A549 (cell line): ENCODE results near the gene ABHD6. TPM values are rescaled to one million over a fixed set of nuclear protein-coding genes. Genes with fewer than 3 reads are reported as not detected.
"Not testable (repeated sequence)": the region's sequence is repeated elsewhere in the genome, so short reads cannot be mapped to it uniquely, and the experiment has no call there.

ENCODE experiments used
- ATAC-seq, 2 experiments: fragments of 200-7000 bp in 1 of 2; fragments of >200 bp in 1 of 2; cut with Nextera tagmentation in 1 of 2; cut with Tn5 transposase in 1 of 2; 3 replicates each; pipeline versions ENCODE4 v1.8.0 to v1.9.1; 2018 to 2020; ENCODE audit warnings: mild to moderate bottlenecking in 1 of 2, moderate library complexity in 1 of 2
- CTCF ChIA-PET: fragments of 300-600 bp; sonication (Branson Sonifier 250); formaldehyde crosslinking; extraction: SDS; loops from one replicate; lab custom pipeline; 2021; ENCODE audit warnings: antibody characterized with exemption, inconsistent platforms; lab: Yijun Ruan, JAX
- POLR2A ChIA-PET: fragments of 350-600 bp; formaldehyde crosslinking; extraction: SDS; loops from one replicate; lab custom pipeline; 2021; ENCODE audit warnings: antibody characterized with exemption, inconsistent platforms; lab: Yijun Ruan, JAX
- DNase-seq, 2 experiments: peaks; one replicate each; pipeline versions ENCODE4 v3.0.0 to v3.0.0-alpha.2; 2011 to 2016; ENCODE audit warnings: low read depth in 1 of 2, low spot score in 1 of 2
- FAIRE-seq: peaks from 2 replicates; lab custom pipeline; 2011; peaks lifted over from hg19 to GRCh38; lab: Jason Lieb, UNC
- H3K27ac ChIP-seq, 2 experiments: fragments of >200 bp; sonication (Bioruptor Twin); formaldehyde crosslinking; 3 replicates each; pipeline ENCODE4 v1.5.1; 2016 to 2017
- H3K4me1 ChIP-seq: fragments of >200 bp; sonication (Bioruptor Twin); formaldehyde crosslinking; 3 replicates; pipeline ENCODE4 v1.6.1; 2016
- H3K4me2 ChIP-seq: fragments of >200 bp; sonication (Bioruptor Twin); formaldehyde crosslinking; 3 replicates; pipeline ENCODE4 v1.6.1; 2016
- H3K4me3 ChIP-seq: fragments of >200 bp; sonication (Bioruptor Twin); formaldehyde crosslinking; 3 replicates; pipeline ENCODE4 v1.5.1; 2016
- H3K9me3 ChIP-seq: fragments of >200 bp; sonication (Bioruptor Twin); formaldehyde crosslinking; 3 replicates; pipeline ENCODE4 v1.6.1; 2016
- BCL3 ChIP-seq: fragments of >200 bp; sonication (Bioruptor Twin); formaldehyde crosslinking; IDR thresholded peaks from 3 replicates; pipeline ENCODE4 v1.6.1; 2016
- CHD4 ChIP-seq: fragments of 200-600 bp; sonication (generic); IDR thresholded peaks from 2 replicates; pipeline ENCODE4 v1.6.1; 2016; ENCODE audit warnings: antibody characterized with exemption, mild to moderate bottlenecking, borderline replicate concordance
- ELK1 ChIP-seq: fragments of 150-350 bp; IDR thresholded peaks from 2 replicates; pipeline ENCODE4 v1.6.1; 2014; ENCODE audit warnings: low read depth, mild to moderate bottlenecking, low read length
- GATA3 ChIP-seq: IDR thresholded peaks from 2 replicates; pipeline ENCODE4 v1.6.1; 2012; ENCODE audit warnings: borderline replicate concordance
- HOXA7 ChIP-seq: fragments of 250-450 bp; sonication (Bioruptor Pico); IDR thresholded peaks from 2 replicates; pipeline ENCODE4 v1.5.0; 2020; ENCODE audit warnings: mild to moderate bottlenecking, moderate library complexity
- JUNB ChIP-seq: fragments of >200 bp; sonication (Bioruptor Twin); formaldehyde crosslinking; IDR thresholded peaks from 2 replicates; pipeline ENCODE4 v1.6.1; 2016
- KDM5A ChIP-seq: fragments of 200-600 bp; sonication (generic); IDR thresholded peaks from 2 replicates; pipeline ENCODE4 v1.6.1; 2016; ENCODE audit warnings: antibody characterized with exemption, mild to moderate bottlenecking
- MAFK ChIP-seq: fragments of 450-650 bp; IDR thresholded peaks from 2 replicates; pipeline ENCODE4 v1.6.1; 2014; ENCODE audit not compliant: partially characterized antibody
- MAX ChIP-seq: IDR thresholded peaks from 2 replicates; pipeline ENCODE4 v1.6.1; 2012
- PHF8 ChIP-seq: fragments of 200-600 bp; sonication (generic); IDR thresholded peaks from 2 replicates; pipeline ENCODE4 v1.6.1; 2016; ENCODE audit warnings: low read depth, mild to moderate bottlenecking, antibody characterized with exemption, moderate library complexity, borderline replicate concordance
- RAD21 ChIP-seq, 2 experiments: fragments of >200 bp in 1 of 2; sonication (Bioruptor Twin) in 1 of 2; formaldehyde crosslinking in 1 of 2; IDR thresholded peaks in 1 of 2; conservative IDR thresholded peaks in 1 of 2; 2 replicates in 1 of 2; 3 replicates in 1 of 2; pipeline ENCODE4 v1.6.1; 2012 to 2018; ENCODE audit warnings: inconsistent platforms in 1 of 2
- SMC3 ChIP-seq: fragments of >200 bp; sonication (Bioruptor Twin); formaldehyde crosslinking; IDR thresholded peaks from 3 replicates; pipeline ENCODE4 v1.6.1; 2018; ENCODE audit warnings: inconsistent platforms
- SREBF2 ChIP-seq: fragments of 450-650 bp; IDR thresholded peaks from 2 replicates; pipeline ENCODE4 v1.6.1; 2014; ENCODE audit warnings: mild to moderate bottlenecking, moderate library complexity
- ZC3H11A ChIP-seq: fragments of 450-650 bp; IDR thresholded peaks from 2 replicates; pipeline ENCODE4 v1.6.1; 2014; ENCODE audit warnings: antibody characterized with exemption, mild to moderate bottlenecking
- ZFP36 ChIP-seq: fragments of 450-650 bp; IDR thresholded peaks from 2 replicates; pipeline ENCODE4 v1.6.1; 2014; ENCODE audit warnings: borderline replicate concordance; ENCODE audit not compliant: partially characterized antibody
- ZNF302 ChIP-seq: fragments of 250-450 bp; sonication (Bioruptor Pico); IDR thresholded peaks from 2 replicates; pipeline ENCODE4 v1.9.0; 2021; ENCODE audit warnings: inconsistent platforms, mild to moderate bottlenecking, moderate library complexity
- WGBS: methylation state at CpG from one replicate; pipeline ENCODE4 v1.1.6; 2017; ENCODE audit errors: missing lambda C conversion rate; 5-methylcytosine and 5-hydroxymethylcytosine counted together
- polyA plus RNA-seq, 4 experiments: library from polyadenylated mRNA; depleted of rRNA in 3 of 4; stranded (reverse); fragments of >200 nt; fragmentation: RNase III in 1 of 4; extraction: RNeasy Plus Mini Kit Qiagen cat#74134 plus additional on column Dnase treatment in 1 of 4; gene quantifications; 2 replicates in 3 of 4; 3 replicates in 1 of 4; pipeline ENCODE4 v1.2.3, GENCODE V29; 2011 to 2017

Gene ABHD6
- polyA plus RNA-seq, 2 of the 4 experiments (the other 2 are of a cell fraction), result 6.6 to 10.1 TPM

- FAIRE-seq (no peak), DNase-seq (no peak), ATAC-seq (no peak)
- no peak overlapping the region for H3K4me3 ChIP-seq
- ChIA-PET POLR2A (no interaction called here), CTCF (interaction anchor here (1.3 to 2.4 kb wide), 5 partner anchors 12 to 197 kb away, joined by 4 to 6 read pairs (median 5); no protein-coding TSS in a partner anchor)
- peak overlapping the region in 1 of 2 experiments; percentile 28; a peak in 1 of 6 replicates for H3K27ac ChIP-seq
- TF ChIP-seq MAFK, result peak; percentile 55
- no peak for TF ChIP-seq JUNB
- 92% methylated on average over 3 of the region's 3 CpGs for WGBS
- H3K4me2 ChIP-seq, result no peak overlapping the region
- no peaks in the 10 kb centered on the region for H3K9me3 ChIP-seq
- peaks cover 24% of the 10 kb centered on the region for H3K4me1 ChIP-seq
These were observed 98.7 kb downstream of the ABHD6 start for GRCh38 chr3:58336135-58336882.

GRCh38 chr3:58337190-58337589 is 99.6 kb downstream of the ABHD6 start:
- POLR2A ChIA-PET, result no interaction called here
- 100% methylated on average over 1 of the region's 1 CpG for WGBS
- peaks cover 22% of the 10 kb centered on the region for H3K4me1 ChIP-seq
- ATAC-seq, result no peak
- no peak for DNase-seq
- H3K27ac ChIP-seq, result no peak overlapping the region
- no peak for TF ChIP-seq HOXA7 (CRISPR knock-in tag)
- no peak for TF ChIP-seq ZC3H11A
- TF ChIP-seq KDM5A, result no peak
- TF ChIP-seq PHF8, result no peak
- no peak for TF ChIP-seq ZNF302 (CRISPR knock-in tag)
- no peak for TF ChIP-seq ZFP36
- no peak for TF ChIP-seq RAD21 (conservative IDR thresholded peaks at IDR 0.05 in 1 of 2, IDR thresholded peaks at IDR 0.05 in 1 of 2)
- no peak for TF ChIP-seq SMC3
- CTCF ChIA-PET, result interaction anchor here (1.3 to 2.4 kb wide), 4 partner anchors 11 to 197 kb away, joined by 5 to 6 read pairs (median 5); no protein-coding TSS in a partner anchor
- H3K4me3 ChIP-seq, result no peak overlapping the region
- FAIRE-seq, result no peak
- H3K9me3 ChIP-seq, result no peaks in the 10 kb centered on the region
- H3K4me2 ChIP-seq, result no peak overlapping the region

- ATAC-seq, H3K9me3 ChIP-seq, POLR2A ChIA-PET, H3K27ac ChIP-seq, H3K4me3 ChIP-seq, H3K4me2 ChIP-seq, DNase-seq, FAIRE-seq: not testable (repeated sequence)
- CTCF ChIA-PET, result interaction anchor here (1.2 kb wide), 1 partner anchor 76 kb away, joined by 4 read pairs; no protein-coding TSS in a partner anchor
- WGBS, result 94% methylated on average over 12 of the region's 12 CpGs
- peaks cover 14% of the 10 kb centered on the region; the same call in 2 of the 3 replicates for H3K4me1 ChIP-seq
These were observed 101.6 kb downstream of the ABHD6 start for GRCh38 chr3:58339146-58339545.

- no peak for TF ChIP-seq BCL3
- ATAC-seq (no peak), DNase-seq (no peak), FAIRE-seq (no peak)
- ChIA-PET POLR2A (no interaction called here), CTCF (interaction anchor here (0.6 to 1.2 kb wide), 4 partner anchors 9 to 90 kb away, joined by 3 to 4 read pairs (median 3); partner anchors contain the start of gene HTD2)
- no peaks in the 10 kb centered on the region for H3K9me3 ChIP-seq
- H3K4me2 ChIP-seq, result no peak overlapping the region
- H3K4me3 ChIP-seq, result no peak overlapping the region
- WGBS, result 92% methylated on average over 3 of the region's 3 CpGs
- H3K27ac ChIP-seq, result no peak overlapping the region
- peaks cover under 1% of the 10 kb centered on the region; the same call in 2 of the 3 replicates for H3K4me1 ChIP-seq
These were observed 103.1 kb downstream of the ABHD6 start for GRCh38 chr3:58340594-58341244.

GRCh38 chr3:58341376-58341775 is 103.8 kb downstream of the ABHD6 start:
- TF ChIP-seq ELK1 (no peak), CHD4 (no peak), SREBF2 (no peak), MAX (no peak), GATA3 (no peak)
- ChIA-PET POLR2A (no interaction called here), CTCF (interaction anchor here (0.7 to 1.2 kb wide), 3 partner anchors 8 to 74 kb away, joined by 3 read pairs; partner anchors contain the start of gene HTD2)
- Histone ChIP-seq H3K4me3 (no peak overlapping the region), H3K9me3 (no peaks in the 10 kb centered on the region), H3K27ac (no peak overlapping the region), H3K4me2 (no peak overlapping the region), H3K4me1 (no peaks in the 10 kb centered on the region)
- FAIRE-seq (no peak), ATAC-seq (no peak), DNase-seq (no peak)
- 87% methylated on average over 3 of the region's 3 CpGs for WGBS
